B cell (primary cell): ENCODE data around the gene FLT3LG. TPM values are rescaled to one million over a fixed set of nuclear protein-coding genes. Genes with fewer than 3 reads are reported as not detected.

Experiments
- ATAC-seq: fragments of 200-7000 bp; cut with Tn5 transposase; one replicate; pipeline ENCODE4 v1.10.0; 2021; ENCODE audit warnings: low read depth, mild to moderate bottlenecking, moderate number of reproducible peaks, moderate library complexity
- CTCF ChIA-PET: fragments of 350-600 bp; sonication (Branson Sonifier 250); formaldehyde crosslinking; loops from one replicate; lab custom pipeline; 2021; ENCODE audit warnings: antibody characterized with exemption, inconsistent platforms; lab: Charles Lee
- POLR2A ChIA-PET: fragments of 350-600 bp; sonication (Branson Sonifier 250); formaldehyde crosslinking; loops from one replicate; lab custom pipeline; 2021; ENCODE audit warnings: antibody characterized with exemption; lab: Charles Lee
- DNase-seq: peaks from one replicate; pipeline ENCODE4 v3.0.0; 2013
- H2AFZ ChIP-seq: 2 replicates; pipeline ENCODE4 v1.6.1; 2012; ENCODE audit warnings: mild to moderate bottlenecking, low read depth, low read length; ENCODE audit not compliant: insufficient read depth, poor library complexity, severe bottlenecking
- H3K27ac ChIP-seq, 2 donors: 1 replicate in 1 of 2; 2 replicates in 1 of 2; pipeline ENCODE4 v1.5.1; 2012 to 2013; ENCODE audit warnings: low read length in 2 of 2, mild to moderate bottlenecking in 2 of 2, moderate library complexity in 1 of 2
- H3K27me3 ChIP-seq, 4 experiments: fragments of 200-600 bp in 1 of 4; sonication (generic) in 1 of 4; replicated peaks in 1 of 4; 1 replicate in 2 of 4; 2 replicates in 2 of 4; pipeline versions ENCODE4 v1.6.1 to v1.7.0; 2013 to 2016; ENCODE audit warnings: low read length in 3 of 4, mild to moderate bottlenecking in 2 of 4, mixed read lengths in 1 of 4, moderate library complexity in 1 of 4; ENCODE audit not compliant: insufficient read depth in 4 of 4, control insufficient read depth in 3 of 4; ENCODE audit errors: control extremely low read depth in 1 of 4
- H3K36me3 ChIP-seq, 2 experiments: replicated peaks in 1 of 2; 1 replicate in 1 of 2; 2 replicates in 1 of 2; pipeline versions ENCODE4 v1.6.1 to v1.7.1; 2013; ENCODE audit warnings: low read length in 1 of 2; ENCODE audit not compliant: insufficient read depth in 2 of 2, control insufficient read depth in 1 of 2; ENCODE audit errors: control extremely low read depth in 1 of 2, extremely low read depth in 1 of 2
- H3K4me1 ChIP-seq, 2 donors: fragments of 200-600 bp in 1 of 2; sonication (generic) in 1 of 2; 1 replicate in 1 of 2; 2 replicates in 1 of 2; pipeline versions ENCODE4 v1.5.1 to v1.6.1; 2013 to 2017; ENCODE audit warnings: low read length in 2 of 2; ENCODE audit not compliant: control insufficient read depth in 2 of 2, insufficient read depth in 2 of 2
- H3K4me2 ChIP-seq: replicated peaks from 2 replicates; pipeline ENCODE3; 2012; ENCODE audit warnings: mild to moderate bottlenecking, low read depth, low read length; ENCODE audit not compliant: poor library complexity, severe bottlenecking
- H3K4me3 ChIP-seq, 5 experiments: fragments of 200-600 bp in 1 of 5; sonication (generic) in 1 of 5; 1 replicate in 3 of 5; 2 replicates in 2 of 5; pipeline versions ENCODE4 v1.5.1 to v1.7.0; 2011 to 2016; ENCODE audit warnings: low read length in 4 of 5, mild to moderate bottlenecking in 4 of 5, low read depth in 2 of 5, control low read depth in 1 of 5, moderate library complexity in 1 of 5; ENCODE audit not compliant: insufficient read depth in 1 of 5; ENCODE audit errors: control extremely low read depth in 1 of 5, extremely low read depth in 1 of 5
- H3K79me2 ChIP-seq: fragments of 200-600 bp; sonication (generic); one replicate; pipeline ENCODE4 v1.6.0; 2016; ENCODE audit warnings: low read length; ENCODE audit not compliant: control insufficient read depth, insufficient read depth
- H3K9ac ChIP-seq: fragments of 200-600 bp; sonication (generic); 2 replicates; pipeline ENCODE4 v1.6.1; 2017; ENCODE audit warnings: mild to moderate bottlenecking, low read length, moderate library complexity
- H3K9me3 ChIP-seq, 3 donors: one replicate each; pipeline versions ENCODE4 v1.6.1 to v1.7.1; 2013; ENCODE audit warnings: low read length in 2 of 3; ENCODE audit not compliant: control insufficient read depth in 2 of 3, insufficient read depth in 1 of 3; ENCODE audit errors: control extremely low read depth in 1 of 3
- H4K20me1 ChIP-seq: 2 replicates; pipeline ENCODE4 v1.6.0; 2012; ENCODE audit warnings: mild to moderate bottlenecking, low read length; ENCODE audit not compliant: insufficient read depth, control insufficient read depth, poor library complexity, severe bottlenecking
- H3K27ac Mint-ChIP-seq: one replicate; pipeline ENCODE4 v1.8.0; 2021; ENCODE audit warnings: mixed read lengths
- H3K27me3 Mint-ChIP-seq: one replicate; pipeline ENCODE4 v1.8.0; 2021; ENCODE audit warnings: mixed read lengths
- H3K4me1 Mint-ChIP-seq: one replicate; pipeline ENCODE4 v1.8.0; 2021; ENCODE audit warnings: mixed read lengths
- H3K4me3 Mint-ChIP-seq: one replicate; pipeline ENCODE4 v1.8.0; 2021; ENCODE audit warnings: mixed read lengths
- H3K9me3 Mint-ChIP-seq: one replicate; pipeline ENCODE4 v1.8.0; 2022; ENCODE audit warnings: mixed read lengths; ENCODE audit not compliant: insufficient read depth
- CTCF ChIP-seq: fragments of 200-600 bp; IDR thresholded peaks from one replicate; pipeline ENCODE4 v1.8.0; 2022; ENCODE audit warnings: antibody characterized with exemption, mild to moderate bottlenecking
- EZH2 ChIP-seq: IDR thresholded peaks from 2 replicates; pipeline ENCODE4 v1.6.1; 2012; ENCODE audit warnings: borderline replicate concordance, low read depth, mild to moderate bottlenecking, moderate library complexity, low read length; ENCODE audit not compliant: insufficient read depth, poor library complexity, severe bottlenecking
- WGBS: methylation state at CpG from one replicate; pipeline ENCODE4 v1.1.5; 2013; ENCODE audit warnings: missing lambda C conversion rate; ENCODE audit not compliant: insufficient coverage; 5-methylcytosine and 5-hydroxymethylcytosine counted together
- intact Hi-C: fragments of 100-400 bp; cut with micrococcal nuclease; formaldehyde crosslinking; loops from one replicate; pipeline ENCODE4 v1.10.0; 2022
- polyA plus RNA-seq: library from polyadenylated mRNA; depleted of rRNA; stranded (reverse); fragments of >200 nt; gene quantifications from 2 replicates; pipeline ENCODE4 v1.2.3, GENCODE V29; 2012
- total RNA-seq, 2 donors: library from RNA; stranded (reverse); fragments of 120-200 nt in 1 of 2; gene quantifications; 1 replicate in 1 of 2; 2 replicates in 1 of 2; pipeline versions ENCODE4 v1.2.3 to v1.2.4, GENCODE V29; 2013 to 2022

Gene FLT3LG
- total and polyA plus RNA-seq, 2 donors (not counting 1 experiment from before 2014, with no cell fraction given): 31.0 to 49.8 TPM

GRCh38 chr19:49530708-49531107 lies 56.7 kb downstream of the FLT3LG start:
- ATAC-seq (no peak), DNase-seq (no peak)
- Histone ChIP-seq H3K27me3 (peaks cover 0 to 6% (median 1%) of the 10 kb centered on the region in 4 experiments), H3K4me2 (no peak overlapping the region), H3K4me1 (peaks cover 18 to 37% of the 10 kb centered on the region in 2 donors), H3K4me3 (no peak overlapping the region), H2AFZ (no peak overlapping the region), H4K20me1 (no peaks in the 10 kb centered on the region), H3K9me3 (peaks cover 0 to 4% (median 0%) of the 10 kb centered on the region in 3 donors), H3K36me3 (no peaks in the 10 kb centered on the region), H3K27ac (no peak overlapping the region), H3K9ac (no peak overlapping the region), H3K79me2 (no peaks in the 10 kb centered on the region)
- Mint-ChIP-seq H3K27ac (no peak overlapping the region), H3K4me3 (no peak overlapping the region), H3K4me1 (peaks cover 35% of the 10 kb centered on the region), H3K9me3 (no peaks in the 10 kb centered on the region), H3K27me3 (no peaks in the 10 kb centered on the region)
- intact Hi-C loops: no loop called here
- ChIA-PET POLR2A (no interaction called here), CTCF (interaction anchor here (1.2 to 1.7 kb wide), 3 partner anchors 16 to 28 kb away, joined by 3 to 9 read pairs (median 8); no protein-coding TSS in a partner anchor)
- 89% methylated on average over 6 of the region's 7 CpGs for WGBS
- TF ChIP-seq EZH2 (no peak), CTCF (no peak)
